GM13976 (cell line): ENCODE data around the gene YWHAG.
A peak's percentile ranks its signal among the peaks of the same experiment; 100 is the strongest.

Experiments used
- DNase-seq: peaks from one replicate; pipeline ENCODE4 v3.0.0; 2012; ENCODE audit warnings: low spot score
- CTCF ChIP-seq: IDR thresholded peaks from 2 replicates; pipeline ENCODE4 v1.5.1; 2012; ENCODE audit warnings: borderline replicate concordance, mild to moderate bottlenecking; ENCODE audit not compliant: insufficient read depth; ENCODE audit errors: extremely low read depth, missing control alignments, control extremely low read depth
- in situ Hi-C: fragments of 300-500 bp; cut with MboI; formaldehyde crosslinking; loops from one replicate; pipeline ENCODE4 v1.12.0; 2022; ENCODE audit warnings: low sequenced_read_pairs, mixed read lengths, inconsistent platforms; ENCODE audit not compliant: unreplicated experiment

The YWHAG gene

GRCh38 chr7:76327610-76328009 is 31.2 kb downstream of the YWHAG start:
- no peak for DNase-seq
- in situ Hi-C loops: no loop called here
- no peak for TF ChIP-seq CTCF

- no peak for TF ChIP-seq CTCF
- in situ Hi-C loops: no loop called here
- DNase-seq: no peak
Measured at GRCh38 chr7:76326646-76327233, 32.1 kb downstream of the YWHAG start.

- in situ Hi-C loops: no loop called here
- DNase-seq: no peak
- no peak for TF ChIP-seq CTCF
Measured at GRCh38 chr7:76325811-76326210, 33.0 kb downstream of the YWHAG start.

GRCh38 chr7:76325092-76325491 is 33.7 kb downstream of the YWHAG start:
- in situ Hi-C loops: no loop called here

GRCh38 chr7:76318488-76319353 is 40.1 kb downstream of the YWHAG start:
- TF ChIP-seq CTCF: peak; percentile 21
- in situ Hi-C loops: loop anchor here (10.0 kb wide), 1 partner anchor 144 kb away; no protein-coding TSS in a partner anchor
- peak; percentile 84 for DNase-seq

More at GRCh38 chr7:76325092-76325491, 33.7 kb downstream of the YWHAG start:
- no peak for DNase-seq
- TF ChIP-seq CTCF: no peak

GRCh38 chr7:76317782-76318487 is 40.9 kb downstream of the YWHAG start:
- in situ Hi-C loops: loop anchor here (10.0 kb wide), 1 partner anchor 143 kb away; no protein-coding TSS in a partner anchor
- TF ChIP-seq CTCF: no peak
- DNase-seq: peak; percentile 99
